HG03442 (cell line): Measurements from ENCODE around the gene GSTO1.
A peak's percentile ranks its signal among the peaks of the same experiment; 100 is the strongest.
"Not testable (repeated sequence)": the region's sequence is repeated elsewhere in the genome, so short reads cannot be mapped to it uniquely, and the experiment has no call there.

Experiments used
- ATAC-seq: cut with Tn5 transposase; IDR thresholded peaks from one replicate; pipeline ENCODE4 v1.9.1; 2021; ENCODE audit warnings: mild to moderate bottlenecking, moderate library complexity; ENCODE audit not compliant: unreplicated experiment

The GSTO1 gene

GRCh38 chr10:104254493-104255310 is at the start of gene GSTO1:
TSS of gene GSTO1 (plus strand) at chr10:104254892. CDS start at chr10:104254929, 37 bp downstream.
- peak; percentile 77 for ATAC-seq

DNA sequence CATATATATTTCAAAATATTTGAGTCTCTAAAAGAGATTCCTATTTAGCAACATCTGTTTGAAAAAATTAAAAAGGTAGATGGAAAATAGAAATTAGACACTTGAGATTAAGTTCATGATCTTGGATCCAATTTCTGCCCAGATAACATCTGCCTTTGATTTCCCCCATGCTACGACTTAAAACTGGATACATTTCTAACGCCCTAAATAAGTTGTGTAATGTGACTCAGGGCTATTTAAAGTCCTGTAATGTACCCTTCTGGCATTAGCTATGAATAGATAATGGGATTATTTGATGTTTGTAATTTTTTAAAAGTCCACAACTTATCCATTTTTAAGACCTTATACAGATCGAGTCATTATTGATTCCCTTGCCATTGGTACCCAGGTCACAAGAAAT is 46.0 kb upstream of the GSTO1 start:
- ATAC-seq: no peak

DNA sequence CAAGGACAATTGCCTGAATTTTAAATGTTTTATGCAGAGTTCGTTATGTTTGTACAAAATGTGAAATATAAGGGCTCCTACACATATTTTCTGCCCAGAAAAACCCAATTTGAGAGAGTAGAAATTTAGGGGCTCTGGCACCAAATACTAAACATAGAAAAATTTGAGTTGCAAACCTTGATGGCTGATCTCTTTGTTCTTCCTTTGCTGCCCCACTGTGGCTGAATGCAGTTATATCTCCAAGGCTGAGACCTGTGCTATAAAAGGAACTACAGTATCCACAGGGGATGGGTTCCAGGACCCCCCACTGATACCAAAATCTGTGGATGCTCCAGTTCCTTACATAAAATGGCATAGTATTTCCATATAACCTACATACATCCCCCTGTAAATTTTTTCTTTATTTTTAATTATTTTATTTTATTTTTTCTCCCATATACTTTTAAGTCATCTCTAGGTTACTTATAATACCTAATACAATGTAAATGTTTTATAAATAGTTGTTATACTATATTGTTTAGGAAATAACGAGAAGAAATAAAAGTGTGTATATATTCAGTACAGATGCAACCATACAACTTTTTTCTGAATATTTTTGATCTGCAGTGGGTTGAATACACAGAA is 45.0 kb upstream of the GSTO1 start:
- no peak for ATAC-seq

- ATAC-seq: no peak
These were observed 38.1 kb upstream of the GSTO1 start for GRCh38 chr10:104216631-104217030.

- no peak for ATAC-seq
These were observed 35.9 kb upstream of the GSTO1 start for GRCh38 chr10:104218751-104219150.

DNA sequence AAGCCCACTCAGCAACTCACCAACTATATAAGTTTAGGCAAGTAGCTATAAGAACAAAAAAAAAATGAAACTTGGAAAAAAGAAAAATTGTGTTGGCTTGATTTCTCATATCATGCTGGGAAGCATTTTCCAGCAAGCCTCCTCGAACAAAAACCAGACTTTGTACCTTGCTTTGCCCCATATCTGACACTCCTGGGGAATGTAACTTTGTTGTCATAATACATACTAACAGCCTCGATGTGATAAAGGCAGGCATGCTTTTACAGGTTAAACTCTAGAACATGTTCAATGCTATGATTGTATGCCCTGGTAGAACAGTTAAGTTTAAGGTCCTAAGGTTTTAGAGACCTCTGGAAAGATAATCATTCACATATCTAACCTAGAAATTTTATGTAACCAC is 34.2 kb upstream of the GSTO1 start:
- no peak for ATAC-seq

GRCh38 chr10:104223304-104223703 is 31.4 kb upstream of the GSTO1 start:
- ATAC-seq: no peak

DNA sequence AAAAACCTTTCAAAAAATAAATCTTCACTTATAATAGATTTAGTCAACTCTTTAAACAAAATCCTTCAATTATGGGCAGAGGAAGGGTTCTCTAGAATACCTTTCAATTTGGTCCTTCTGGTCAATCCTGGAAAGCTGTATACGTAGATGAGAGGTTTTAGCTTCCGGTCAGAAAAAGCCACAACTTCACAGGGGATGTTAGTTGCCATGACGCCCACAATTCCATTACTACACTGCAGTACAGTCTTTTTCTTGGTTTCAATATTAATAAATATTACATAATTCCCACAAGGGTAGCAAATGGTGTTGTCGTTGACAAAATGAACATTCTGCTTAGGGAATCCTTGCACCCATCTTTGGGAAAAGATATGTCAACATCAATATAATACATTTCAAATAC is 24.2 kb upstream of the GSTO1 start:
- no peak for ATAC-seq

- ATAC-seq: peak; percentile 100
These were observed 22.7 kb upstream of the GSTO1 start, which contains the start of gene CFAP43 for GRCh38 chr10:104231784-104232612. TSS of gene CFAP43 (minus strand) at chr10:104232364. CDS start at chr10:104232246, 118 bp downstream.

DNA sequence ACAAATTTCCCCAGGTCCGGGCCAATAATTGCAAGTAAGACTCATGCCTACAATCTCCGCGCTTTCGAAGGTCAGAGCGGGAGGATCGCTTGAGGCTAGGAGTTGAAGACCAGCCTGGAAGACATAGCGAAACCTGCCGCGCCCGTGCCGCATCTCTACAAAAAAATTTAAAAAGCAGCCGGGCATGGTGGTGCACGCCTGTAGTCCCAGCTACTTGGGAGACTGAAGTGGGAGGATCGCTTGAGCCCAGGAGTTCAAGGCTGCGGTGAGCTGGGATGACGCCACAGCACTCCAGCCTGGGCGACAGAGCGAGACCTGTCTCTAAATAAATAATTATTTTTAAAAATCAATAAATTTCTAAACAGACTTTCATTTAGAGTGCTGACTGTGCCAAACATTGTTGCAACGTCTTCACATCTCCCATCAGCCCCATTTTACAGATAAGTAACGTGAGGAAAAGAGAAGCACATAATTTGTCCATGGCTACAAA is 22.0 kb upstream of the GSTO1 start:
- ATAC-seq: no peak

GRCh38 chr10:104233817-104234216 is 20.9 kb upstream of the GSTO1 start:
- ATAC-seq: no peak

DNA sequence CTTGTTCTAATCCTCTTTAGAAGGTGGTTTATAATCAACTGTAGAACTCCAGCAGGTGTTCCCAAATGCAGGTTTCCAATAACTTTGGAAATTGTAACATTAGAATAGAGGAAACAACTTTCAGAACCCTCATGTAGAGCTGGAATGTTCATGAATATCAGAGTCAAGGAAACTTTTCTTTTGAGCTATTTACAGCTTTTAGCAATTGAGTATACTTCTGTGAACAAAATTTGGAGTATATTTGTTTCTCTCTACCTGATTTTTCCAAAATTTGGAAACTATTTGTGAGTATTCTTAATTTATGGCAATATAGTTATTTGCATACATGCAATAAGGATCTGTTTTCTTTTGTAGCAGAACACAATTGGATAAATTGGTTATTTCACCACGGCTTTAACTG is 19.8 kb upstream of the GSTO1 start:
- ATAC-seq: no peak

DNA sequence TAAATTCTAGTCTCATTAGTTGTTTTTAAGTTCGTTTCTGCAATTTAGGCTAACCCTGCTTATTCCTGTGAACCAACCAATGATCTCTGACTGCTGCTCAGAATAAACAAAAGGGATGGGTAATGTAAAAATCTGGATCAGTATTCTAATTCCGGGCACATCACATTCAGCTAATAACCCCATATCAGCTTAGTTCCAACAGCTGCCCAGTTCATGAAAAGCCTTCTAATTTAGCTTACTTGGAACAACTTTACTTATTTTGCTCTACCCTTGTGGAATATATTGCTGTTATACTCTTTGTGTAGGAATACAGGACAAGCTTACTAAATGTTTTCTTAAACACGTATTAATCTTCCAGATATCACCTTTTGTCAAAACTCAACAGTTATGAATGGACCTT is 18.9 kb upstream of the GSTO1 start:
- no peak for ATAC-seq

GRCh38 chr10:104240078-104240477 is 14.6 kb upstream of the GSTO1 start:
- ATAC-seq: no peak

DNA sequence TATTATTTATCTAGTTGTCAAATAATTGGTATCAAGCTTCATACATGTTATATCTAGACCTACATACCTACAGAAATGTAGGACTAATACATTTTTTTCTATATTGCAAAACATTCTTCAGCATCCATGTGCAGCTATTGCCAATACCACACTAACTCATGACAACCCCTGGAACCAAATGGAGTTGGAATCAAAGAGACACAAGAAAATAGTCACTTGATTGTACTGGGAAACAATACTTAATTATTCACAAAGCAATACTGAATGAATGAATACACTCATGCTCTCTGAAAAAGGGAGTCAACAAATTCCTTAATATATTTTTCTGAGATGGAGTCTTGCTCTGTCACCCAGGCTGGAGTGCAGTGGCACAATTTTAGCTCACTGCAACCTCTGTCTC is 12.1 kb upstream of the GSTO1 start:
- no peak for ATAC-seq

DNA sequence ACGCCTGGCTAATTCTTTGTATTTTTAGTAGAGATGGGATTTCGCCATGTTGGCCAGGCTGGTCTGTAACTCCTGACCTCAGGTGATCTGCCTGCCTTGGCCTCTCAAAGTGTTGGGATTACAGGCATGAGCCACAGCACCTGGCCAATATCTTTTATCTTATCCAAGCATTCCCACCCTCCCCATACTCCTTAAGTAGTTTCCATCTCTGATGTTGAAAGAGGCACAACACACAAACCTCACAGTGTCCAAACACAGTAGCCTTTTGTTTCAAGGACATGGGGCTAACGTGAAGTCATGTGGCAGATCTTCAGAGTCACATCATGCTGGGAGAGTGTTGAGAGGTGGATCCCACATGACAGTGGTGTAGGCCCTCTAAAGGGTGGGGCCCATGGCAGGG is 11.7 kb upstream of the GSTO1 start:
- ATAC-seq: not testable (repeated sequence)

DNA sequence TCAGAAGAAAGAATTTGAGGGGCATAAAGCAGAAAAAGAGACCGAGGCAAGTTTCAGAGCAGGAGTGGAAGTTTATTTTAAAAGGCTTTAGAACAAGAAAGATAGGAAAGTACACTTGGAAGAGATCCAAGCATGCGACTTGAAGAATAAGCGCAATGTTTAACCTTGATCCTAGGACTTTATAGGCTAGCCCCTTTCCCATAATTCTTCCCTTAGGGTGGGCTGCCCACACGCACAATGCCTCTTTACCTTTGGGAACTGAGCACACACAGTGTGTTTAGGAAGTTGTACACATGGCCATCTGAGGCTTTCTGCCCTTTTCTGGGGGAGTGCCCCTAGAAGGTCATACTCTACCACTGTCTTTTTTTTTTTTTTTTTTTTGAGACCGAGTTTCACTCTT is 11.2 kb upstream of the GSTO1 start:
- no peak for ATAC-seq

- ATAC-seq: no peak
These were observed 9.5 kb upstream of the GSTO1 start for GRCh38 chr10:104245066-104245632.

DNA sequence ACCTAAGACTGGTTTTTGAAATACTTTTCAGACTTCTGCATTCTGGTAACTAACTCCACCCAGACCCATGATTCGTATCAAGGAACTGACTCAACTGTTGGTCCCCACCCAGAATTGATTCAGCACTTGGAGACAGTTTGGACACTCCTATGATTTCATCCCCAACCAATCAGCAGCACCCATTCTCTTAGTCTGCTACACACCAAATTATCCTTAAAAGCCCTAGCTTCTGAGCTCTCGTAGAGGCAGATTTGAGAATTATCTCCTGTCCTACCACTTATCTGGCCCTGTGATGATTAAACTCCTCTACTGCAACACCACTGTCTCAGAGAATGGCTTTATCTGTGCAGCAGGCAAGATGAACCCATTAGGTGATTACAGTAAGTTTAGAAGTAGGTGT is 7.7 kb upstream of the GSTO1 start:
- no peak for ATAC-seq

DNA sequence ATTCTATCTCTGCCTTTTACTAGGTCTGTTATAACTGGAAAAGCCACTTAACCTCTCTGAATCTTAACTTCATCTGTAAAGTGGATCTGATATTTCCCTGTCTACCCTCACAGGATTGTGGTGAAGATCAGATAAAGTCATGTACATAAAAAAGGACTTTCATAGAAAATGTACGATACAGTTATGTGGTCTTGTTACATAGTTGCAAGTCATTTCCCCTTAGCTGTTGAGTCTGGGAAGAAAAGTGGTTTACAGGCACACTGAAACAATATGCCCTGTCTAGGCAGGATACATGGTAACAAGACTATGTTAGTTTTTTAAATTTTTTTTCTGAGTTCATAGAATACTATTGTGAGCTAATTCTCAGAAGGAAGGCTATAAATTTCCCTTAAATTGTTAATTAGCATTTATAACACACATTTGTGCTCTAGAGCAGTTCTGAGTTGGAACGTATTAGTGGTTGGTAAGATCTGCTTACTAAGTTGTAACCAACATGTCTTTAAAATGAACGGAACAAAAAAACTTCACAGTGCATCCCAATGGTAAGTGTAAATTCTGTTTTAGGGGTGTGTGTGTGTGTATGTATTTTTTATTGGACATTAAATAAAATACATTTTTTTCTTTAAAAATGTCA is 7.1 kb upstream of the GSTO1 start:
- ATAC-seq: no peak

DNA sequence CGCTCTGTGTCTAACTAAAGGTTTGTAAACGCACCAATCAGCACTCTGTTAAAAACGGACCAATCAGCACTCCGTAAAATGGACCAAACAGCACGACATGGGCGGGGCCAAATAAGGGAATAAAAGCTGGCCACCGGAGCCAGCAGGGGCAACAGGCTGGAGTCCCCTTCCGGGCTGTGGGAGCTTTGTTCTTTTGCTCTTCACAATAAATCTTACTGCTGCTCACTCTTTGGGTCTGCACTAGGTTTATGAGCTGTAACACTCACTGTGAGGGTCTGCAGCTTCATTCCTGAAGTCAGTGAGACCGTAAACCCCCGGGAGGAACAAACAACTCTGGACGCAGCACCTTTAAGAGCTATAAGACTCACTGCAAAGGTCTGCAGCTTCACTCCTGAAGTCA is 5.8 kb upstream of the GSTO1 start:
- not testable (repeated sequence) for ATAC-seq
